SIG-M5 (cell line): ENCODE measurements around the gene CGREF1.
"Not testable (repeated sequence)": the region's sequence is repeated elsewhere in the genome, so short reads cannot be mapped to it uniquely, and the experiment has no call there.

ENCODE experiments used
- DNase-seq: peaks from one replicate; lab custom pipeline; 2025; lab: John Stamatoyannopoulos, UW

The CGREF1 gene

GRCh38 chr2:27137322-27137935 lies 18.5 kb upstream of the CGREF1 start:
- no peak for DNase-seq

- no peak for DNase-seq
These were observed 17.8 kb upstream of the CGREF1 start for GRCh38 chr2:27136751-27137150.

GRCh38 chr2:27135478-27135955 lies 16.6 kb upstream of the CGREF1 start:
- no peak for DNase-seq

- no peak for DNase-seq
These were observed 16.0 kb upstream of the CGREF1 start for GRCh38 chr2:27134781-27135477.

- peak; percentile 30 for DNase-seq
These were observed 15.2 kb upstream of the CGREF1 start, which contains the start of gene PREB for GRCh38 chr2:27133905-27134780. Gene PREB, minus strand, starts transcription at chr2:27134636. Its CDS starts 215 bp downstream, at chr2:27134421.

GRCh38 chr2:27133195-27133875 lies 14.4 kb upstream of the CGREF1 start:
- no peak for DNase-seq

- no peak for DNase-seq
These were observed 12.5 kb upstream of the CGREF1 start for GRCh38 chr2:27131429-27131828.

GRCh38 chr2:27130396-27130795 lies 11.5 kb upstream of the CGREF1 start:
- DNase-seq, result no peak

- DNase-seq, result no peak
These were observed 10.0 kb upstream of the CGREF1 start for GRCh38 chr2:27128668-27129571.

- no peak for DNase-seq
These were observed 9.1 kb upstream of the CGREF1 start for GRCh38 chr2:27127883-27128667.

GRCh38 chr2:27126252-27126710 lies 7.4 kb upstream of the CGREF1 start:
- no peak for DNase-seq

- DNase-seq, result no peak
These were observed 6.2 kb upstream of the CGREF1 start for GRCh38 chr2:27125104-27125503.

GRCh38 chr2:27123302-27124150 lies 4.6 kb upstream of the CGREF1 start, which contains the start of gene ABHD1:
Gene ABHD1, plus strand, starts transcription at chr2:27123815. Its CDS starts 134 bp downstream, at chr2:27123949.
- no peak for DNase-seq

GRCh38 chr2:27122791-27123190 lies 3.9 kb upstream of the CGREF1 start:
- DNase-seq, result no peak

- no peak for DNase-seq
These were observed 3.0 kb upstream of the CGREF1 start for GRCh38 chr2:27121906-27122305.

- DNase-seq, result not testable (repeated sequence)
These were observed 372 bp upstream of the CGREF1 start for GRCh38 chr2:27119330-27119670.

- no peak for DNase-seq
These were observed 868 bp downstream of the CGREF1 start for GRCh38 chr2:27117995-27118524.

- no peak for DNase-seq
These were observed 3.4 kb downstream of the CGREF1 start for GRCh38 chr2:27115519-27115918.
